ENCODE results near the gene OR6N1. TPM values are rescaled to one million over a fixed set of nuclear protein-coding genes. Genes with fewer than 3 reads are reported as not detected.

OR6N1 gene
- total RNA-seq = not detected

GRCh38 chr1:158771950-158772866 lies at the start of gene OR6N1:
Gene OR6N1, minus strand, starts transcription at chr1:158772195. Its CDS starts 5,513 bp downstream, at chr1:158766682.
- no peak for DNase-seq
- CTCF ChIA-PET = no interaction called here
- H3K4me1 Mint-ChIP-seq (ENCODE audit: low read depth) = no peaks in the 10 kb centered on the region
- no peak within 1 kb of the TSS for H3K27ac Mint-ChIP-seq
- no peak within 1 kb of the TSS for H3K4me3 Mint-ChIP-seq
- H3K9me3 Mint-ChIP-seq = no peaks in the 10 kb centered on the region
- peaks cover 3% of the 10 kb centered on the region for H3K27me3 Mint-ChIP-seq (ENCODE audit: low read depth)
- no peaks in the 10 kb centered on the region for H3K36me3 Mint-ChIP-seq (ENCODE audit: low read depth)
- intact Hi-C loops (cut with micrococcal nuclease) = no loop called here

DNA sequence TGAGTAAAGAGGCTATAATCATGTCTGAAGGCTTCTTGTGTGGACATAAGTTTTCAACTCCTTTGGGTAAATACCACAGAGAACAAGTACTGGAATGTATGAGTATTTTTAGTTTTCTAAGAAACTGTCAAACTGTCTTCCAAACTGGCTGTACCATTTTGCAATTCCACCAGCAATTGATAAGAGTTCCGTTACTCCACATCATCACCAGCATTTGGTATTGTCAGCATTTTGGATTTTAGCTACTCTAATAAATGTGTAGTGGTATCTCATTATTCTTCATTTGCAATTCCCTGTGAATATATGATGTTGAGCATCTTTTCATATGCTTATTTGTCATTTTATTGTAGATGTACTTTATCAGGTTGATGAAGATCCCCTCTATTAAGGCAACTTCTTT lies 49.7 kb upstream of the OR6N1 start:
- CTCF ChIA-PET = interaction anchor here (0.6 kb wide), 1 partner anchor 29 kb away, joined by 9 read pairs; no protein-coding TSS in a partner anchor
- peaks cover 12% of the 10 kb centered on the region for H3K4me1 Mint-ChIP-seq (ENCODE audit: low read depth)
- intact Hi-C loops (cut with micrococcal nuclease) = no loop called here
- no peak overlapping the region for H3K27ac Mint-ChIP-seq
- no peaks in the 10 kb centered on the region for H3K36me3 Mint-ChIP-seq (ENCODE audit: low read depth)
- no peak overlapping the region for H3K4me3 Mint-ChIP-seq
- H3K27me3 Mint-ChIP-seq (ENCODE audit: low read depth) = peaks cover 15% of the 10 kb centered on the region
- H3K9me3 Mint-ChIP-seq = no peaks in the 10 kb centered on the region
- DNase-seq = no peak

- Mint-ChIP-seq H3K27me3 (ENCODE audit: low read depth) (peaks cover 15% of the 10 kb centered on the region), H3K9me3 (no peaks in the 10 kb centered on the region), H3K4me1 (ENCODE audit: low read depth) (peaks cover 12% of the 10 kb centered on the region), H3K27ac (no peak overlapping the region), H3K36me3 (ENCODE audit: low read depth) (no peaks in the 10 kb centered on the region), H3K4me3 (no peak overlapping the region)
- DNase-seq = peak; percentile 7
- intact Hi-C loops (cut with micrococcal nuclease) = loop anchor here (1.0 to 5.0 kb wide), 2 partner anchors 150 to 178 kb away; no protein-coding TSS in a partner anchor
- CTCF ChIA-PET = interaction anchor here (0.8 to 1.8 kb wide), 2 partner anchors 13 to 178 kb away, joined by 3 to 5 read pairs; no protein-coding TSS in a partner anchor
Measured at GRCh38 chr1:158819461-158820443, 47.8 kb upstream of the OR6N1 start.

- CTCF ChIA-PET = interaction anchor here (0.8 to 1.8 kb wide), 3 partner anchors 14 to 179 kb away, joined by 3 to 5 read pairs (median 3); no protein-coding TSS in a partner anchor
- Mint-ChIP-seq H3K36me3 (ENCODE audit: low read depth) (no peaks in the 10 kb centered on the region), H3K9me3 (no peaks in the 10 kb centered on the region), H3K4me3 (no peak overlapping the region), H3K4me1 (ENCODE audit: low read depth) (peaks cover 12% of the 10 kb centered on the region), H3K27ac (no peak overlapping the region), H3K27me3 (ENCODE audit: low read depth) (peaks cover 8% of the 10 kb centered on the region)
- no peak for DNase-seq
- intact Hi-C loops (cut with micrococcal nuclease) = loop anchor here (1.0 to 5.0 kb wide), 2 partner anchors 150 to 178 kb away; no protein-coding TSS in a partner anchor
Measured at GRCh38 chr1:158818975-158819431, 47.0 kb upstream of the OR6N1 start.

DNA sequence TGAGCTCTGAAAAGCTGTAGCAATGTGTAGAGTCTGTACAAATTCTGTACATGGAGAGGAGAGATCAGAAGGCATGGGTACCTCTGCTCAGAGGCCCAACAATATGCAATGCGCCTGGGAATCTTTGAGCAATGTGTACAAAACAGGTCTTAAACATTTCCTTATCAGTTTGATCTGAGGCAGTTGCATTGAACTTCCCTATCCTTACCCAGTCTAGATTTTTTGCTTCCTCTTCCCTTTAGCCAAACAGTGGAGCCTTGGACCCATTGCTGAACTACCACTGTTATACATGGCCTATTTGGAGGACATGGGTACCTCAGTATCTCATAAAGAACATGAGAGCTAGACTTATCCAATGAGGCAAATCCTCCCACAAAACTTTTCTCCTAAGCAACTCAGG lies 46.6 kb upstream of the OR6N1 start:
- intact Hi-C loops (cut with micrococcal nuclease) = loop anchor here (5.0 kb wide), 1 partner anchor 179 kb away; no protein-coding TSS in a partner anchor
- Mint-ChIP-seq H3K4me3 (no peak overlapping the region), H3K9me3 (no peaks in the 10 kb centered on the region), H3K36me3 (ENCODE audit: low read depth) (no peaks in the 10 kb centered on the region), H3K27ac (no peak overlapping the region), H3K4me1 (ENCODE audit: low read depth) (peaks cover 12% of the 10 kb centered on the region), H3K27me3 (ENCODE audit: low read depth) (peaks cover 7% of the 10 kb centered on the region)
- CTCF ChIA-PET = interaction anchor here (0.8 to 1.8 kb wide), 3 partner anchors 14 to 180 kb away, joined by 3 to 5 read pairs (median 3); no protein-coding TSS in a partner anchor
- DNase-seq = no peak

GRCh38 chr1:158814970-158815369 lies 43.0 kb upstream of the OR6N1 start:
- no peaks in the 10 kb centered on the region for H3K36me3 Mint-ChIP-seq (ENCODE audit: low read depth)
- H3K9me3 Mint-ChIP-seq = no peaks in the 10 kb centered on the region
- no peak overlapping the region for H3K27ac Mint-ChIP-seq
- intact Hi-C loops (cut with micrococcal nuclease) = loop anchor here (5.0 kb wide), 1 partner anchor 182 kb away; no protein-coding TSS in a partner anchor
- no peak overlapping the region for H3K4me3 Mint-ChIP-seq
- H3K27me3 Mint-ChIP-seq (ENCODE audit: low read depth) = peaks cover 1% of the 10 kb centered on the region
- no peak for DNase-seq
- H3K4me1 Mint-ChIP-seq (ENCODE audit: low read depth) = peaks cover 12% of the 10 kb centered on the region
- CTCF ChIA-PET = no interaction called here

DNA sequence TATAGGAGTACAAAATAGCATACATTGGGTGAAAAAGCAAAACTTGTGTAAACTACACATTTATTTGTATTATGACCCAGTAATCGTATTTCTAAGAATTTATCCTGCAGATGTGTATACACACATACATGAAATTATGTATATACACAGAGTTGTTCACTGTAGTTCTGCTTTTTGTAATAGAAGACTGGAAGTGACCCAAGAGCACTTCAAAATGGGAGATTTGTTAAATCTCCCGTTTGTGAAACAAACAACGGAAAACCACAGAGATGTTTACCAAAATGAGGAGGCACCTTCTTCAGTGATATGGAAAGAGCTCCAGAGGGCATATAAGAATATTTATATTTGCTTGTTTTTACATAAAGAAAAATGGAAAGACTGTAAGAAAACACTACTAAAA lies 41.2 kb upstream of the OR6N1 start:
- no peak for DNase-seq
- Mint-ChIP-seq H3K36me3 (ENCODE audit: low read depth) (no peaks in the 10 kb centered on the region), H3K27ac (no peak overlapping the region), H3K4me1 (ENCODE audit: low read depth) (no peaks in the 10 kb centered on the region), H3K9me3 (no peaks in the 10 kb centered on the region), H3K4me3 (no peak overlapping the region), H3K27me3 (ENCODE audit: low read depth) (peaks cover 1% of the 10 kb centered on the region)
- intact Hi-C loops (cut with micrococcal nuclease) = no loop called here
- CTCF ChIA-PET = interaction anchor here (0.6 kb wide), 1 partner anchor 259 kb away, joined by 4 read pairs; no protein-coding TSS in a partner anchor

GRCh38 chr1:158812336-158812735 lies 40.3 kb upstream of the OR6N1 start:
- CTCF ChIA-PET = no interaction called here
- DNase-seq = no peak

DNA sequence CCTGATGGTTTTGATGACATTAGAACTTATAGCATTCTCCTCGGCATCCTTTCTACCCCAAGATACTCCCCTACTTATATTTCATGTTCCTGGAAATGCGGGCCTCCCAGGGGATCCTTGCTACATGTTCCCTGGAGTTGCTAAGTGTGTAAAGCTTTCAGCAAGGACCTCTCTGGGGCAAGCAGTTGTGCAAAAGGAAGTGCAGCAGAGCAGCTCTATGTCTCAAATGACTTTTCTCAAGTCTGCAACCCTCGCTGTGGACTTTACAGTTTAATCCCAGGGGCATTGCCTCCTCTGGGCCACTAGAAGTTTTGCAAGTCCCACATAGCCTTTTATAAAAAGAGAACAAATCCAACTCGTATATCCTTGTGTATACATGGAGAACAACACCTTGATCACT lies 38.3 kb upstream of the OR6N1 start:
- intact Hi-C loops (cut with micrococcal nuclease) = no loop called here
- no peak overlapping the region for H3K4me3 Mint-ChIP-seq
- H3K4me1 Mint-ChIP-seq (ENCODE audit: low read depth) = no peaks in the 10 kb centered on the region
- no peaks in the 10 kb centered on the region for H3K9me3 Mint-ChIP-seq
- H3K27ac Mint-ChIP-seq = no peak overlapping the region
- H3K36me3 Mint-ChIP-seq (ENCODE audit: low read depth) = no peaks in the 10 kb centered on the region
- peaks cover 2% of the 10 kb centered on the region for H3K27me3 Mint-ChIP-seq (ENCODE audit: low read depth)
- CTCF ChIA-PET = no interaction called here
- DNase-seq = no peak

More at GRCh38 chr1:158812336-158812735, 40.3 kb upstream of the OR6N1 start:
- peaks cover 2% of the 10 kb centered on the region for H3K27me3 Mint-ChIP-seq (ENCODE audit: low read depth)
- intact Hi-C loops (cut with micrococcal nuclease) = no loop called here
- H3K9me3 Mint-ChIP-seq = no peaks in the 10 kb centered on the region
- H3K27ac Mint-ChIP-seq = no peak overlapping the region
- no peaks in the 10 kb centered on the region for H3K36me3 Mint-ChIP-seq (ENCODE audit: low read depth)
- no peak overlapping the region for H3K4me3 Mint-ChIP-seq
- no peaks in the 10 kb centered on the region for H3K4me1 Mint-ChIP-seq (ENCODE audit: low read depth)

DNA sequence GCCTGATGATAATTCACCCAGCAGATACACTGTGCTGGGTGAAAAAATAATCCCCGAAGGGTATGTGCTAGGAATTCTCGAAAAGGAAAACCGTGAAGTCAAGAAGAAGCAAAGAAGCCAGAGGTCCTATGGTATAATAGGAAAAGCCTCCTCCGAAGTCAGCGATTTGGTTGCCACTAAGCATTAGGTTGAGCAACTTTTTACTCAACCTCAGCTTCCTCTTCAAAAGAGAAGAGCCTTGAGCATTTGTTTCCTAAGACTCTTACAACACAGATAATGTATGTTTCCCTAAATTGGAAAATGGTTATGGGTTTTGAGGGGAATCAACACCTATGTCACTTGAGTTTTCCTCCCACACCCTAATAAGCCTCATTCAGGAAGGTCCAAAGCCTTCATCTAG lies 37.9 kb upstream of the OR6N1 start:
- H3K36me3 Mint-ChIP-seq (ENCODE audit: low read depth) = no peaks in the 10 kb centered on the region
- H3K4me1 Mint-ChIP-seq (ENCODE audit: low read depth) = no peaks in the 10 kb centered on the region
- CTCF ChIA-PET = no interaction called here
- H3K9me3 Mint-ChIP-seq = no peaks in the 10 kb centered on the region
- H3K4me3 Mint-ChIP-seq = no peak overlapping the region
- peaks cover 2% of the 10 kb centered on the region for H3K27me3 Mint-ChIP-seq (ENCODE audit: low read depth)
- intact Hi-C loops (cut with micrococcal nuclease) = no loop called here
- H3K27ac Mint-ChIP-seq = no peak overlapping the region
- no peak for DNase-seq

- intact Hi-C loops (cut with micrococcal nuclease) = no loop called here
- Mint-ChIP-seq H3K27me3 (ENCODE audit: low read depth) (peaks cover 2% of the 10 kb centered on the region), H3K9me3 (no peaks in the 10 kb centered on the region), H3K27ac (no peak overlapping the region), H3K36me3 (ENCODE audit: low read depth) (no peaks in the 10 kb centered on the region), H3K4me1 (ENCODE audit: low read depth) (no peaks in the 10 kb centered on the region), H3K4me3 (no peak overlapping the region)
- CTCF ChIA-PET = no interaction called here
- DNase-seq = no peak
Measured at GRCh38 chr1:158809256-158809655, 37.3 kb upstream of the OR6N1 start.

All from activated naive CD4-positive, alpha-beta T cell treated with anti-CD3 and anti-CD28 coated beads for 36 hours (primary cell).